Loucy (cell line): ENCODE data around the gene DLD.

ENCODE experiments used
- H2AFZ ChIP-seq: fragments of 200-600 bp; sonication (generic); 2 replicates; pipeline ENCODE4 v1.6.0; 2016; ENCODE audit warnings: antibody characterized with exemption, mild to moderate bottlenecking, low read length, moderate library complexity
- H3F3A ChIP-seq: fragments of 200-600 bp; 2 replicates; pipeline ENCODE4 v1.6.0; 2016; ENCODE audit warnings: antibody characterized with exemption, low read depth, mild to moderate bottlenecking
- H3K27me3 ChIP-seq: fragments of 200-600 bp; sonication (generic); 2 replicates; pipeline ENCODE4 v1.6.1; 2014; ENCODE audit warnings: low read length, mild to moderate bottlenecking; ENCODE audit not compliant: insufficient read depth, poor library complexity, severe bottlenecking
- H3K36me3 ChIP-seq: fragments of 200-600 bp; sonication (generic); 2 replicates; pipeline ENCODE4 v1.6.1; 2016; ENCODE audit warnings: low read length; ENCODE audit not compliant: insufficient read depth
- H3K4me1 ChIP-seq: fragments of 200-600 bp; sonication (generic); 2 replicates; pipeline ENCODE4 v1.5.1; 2014; ENCODE audit warnings: low read length, mild to moderate bottlenecking; ENCODE audit not compliant: insufficient read depth, poor library complexity, severe bottlenecking
- H3K4me2 ChIP-seq: fragments of 200-600 bp; sonication (generic); 2 replicates; pipeline ENCODE4 v1.6.0; 2014; ENCODE audit warnings: antibody characterized with exemption, low read length, low read depth, mild to moderate bottlenecking; ENCODE audit not compliant: poor library complexity, severe bottlenecking
- H3K4me3 ChIP-seq: fragments of 200-600 bp; sonication (generic); 2 replicates; pipeline ENCODE4 v1.5.1; 2014; ENCODE audit warnings: low read length, mild to moderate bottlenecking, mixed read lengths; ENCODE audit not compliant: poor library complexity, severe bottlenecking
- H3K79me2 ChIP-seq: fragments of 200-600 bp; sonication (generic); 2 replicates; pipeline ENCODE4 v1.6.1; 2014; ENCODE audit warnings: low read length; ENCODE audit not compliant: insufficient read depth
- H3K9ac ChIP-seq: fragments of 200-600 bp; sonication (generic); 2 replicates; pipeline ENCODE4 v1.6.0; 2014; ENCODE audit warnings: mild to moderate bottlenecking, low read depth, low read length, moderate library complexity; ENCODE audit not compliant: poor library complexity, severe bottlenecking
- H3K9me2 ChIP-seq: fragments of 200-600 bp; sonication (generic); replicated peaks from 2 replicates; pipeline ENCODE4 v1.6.1; 2016; ENCODE audit warnings: low read depth, low read length, mixed read lengths
- H3K9me3 ChIP-seq: fragments of 200-600 bp; sonication (generic); 2 replicates; pipeline ENCODE4 v1.6.1; 2014; ENCODE audit warnings: mild to moderate bottlenecking, antibody characterized with exemption, low read length, low read depth; ENCODE audit not compliant: insufficient read depth
- H4K20me1 ChIP-seq: fragments of 200-600 bp; sonication (generic); 2 replicates; pipeline ENCODE4 v1.6.0; 2014; ENCODE audit warnings: antibody characterized with exemption, low read length, mild to moderate bottlenecking; ENCODE audit not compliant: insufficient read depth, poor library complexity, severe bottlenecking
- CTCF ChIP-seq: fragments of 200-600 bp; sonication (generic); conservative IDR thresholded peaks from 2 replicates; pipeline ENCODE4 v1.5.1; 2014; ENCODE audit warnings: mild to moderate bottlenecking, antibody characterized with exemption, low read length
- EZH2phosphoT487 ChIP-seq: fragments of 200-600 bp; IDR thresholded peaks from 2 replicates; pipeline ENCODE4 v1.6.1; 2018; ENCODE audit warnings: antibody characterized with exemption, mild to moderate bottlenecking, moderate library complexity, borderline replicate concordance

DLD gene

GRCh38 chr7:107943018-107943417, 52.0 kb downstream of the DLD start:
- Histone ChIP-seq H3K9me2 (no peaks in the 10 kb centered on the region), H3K27me3 (no peaks in the 10 kb centered on the region), H3K4me1 (no peaks in the 10 kb centered on the region), H2AFZ (no peak overlapping the region), H3K4me3 (no peak overlapping the region), H4K20me1 (no peaks in the 10 kb centered on the region), H3K4me2 (no peak overlapping the region), H3K9me3 (no peaks in the 10 kb centered on the region), H3F3A (no peaks in the 10 kb centered on the region), H3K79me2 (no peaks in the 10 kb centered on the region), H3K9ac (no peak overlapping the region), H3K36me3 (no peaks in the 10 kb centered on the region)
- TF ChIP-seq EZH2phosphoT487 = no peak
- no peak for TF ChIP-seq CTCF

DNA sequence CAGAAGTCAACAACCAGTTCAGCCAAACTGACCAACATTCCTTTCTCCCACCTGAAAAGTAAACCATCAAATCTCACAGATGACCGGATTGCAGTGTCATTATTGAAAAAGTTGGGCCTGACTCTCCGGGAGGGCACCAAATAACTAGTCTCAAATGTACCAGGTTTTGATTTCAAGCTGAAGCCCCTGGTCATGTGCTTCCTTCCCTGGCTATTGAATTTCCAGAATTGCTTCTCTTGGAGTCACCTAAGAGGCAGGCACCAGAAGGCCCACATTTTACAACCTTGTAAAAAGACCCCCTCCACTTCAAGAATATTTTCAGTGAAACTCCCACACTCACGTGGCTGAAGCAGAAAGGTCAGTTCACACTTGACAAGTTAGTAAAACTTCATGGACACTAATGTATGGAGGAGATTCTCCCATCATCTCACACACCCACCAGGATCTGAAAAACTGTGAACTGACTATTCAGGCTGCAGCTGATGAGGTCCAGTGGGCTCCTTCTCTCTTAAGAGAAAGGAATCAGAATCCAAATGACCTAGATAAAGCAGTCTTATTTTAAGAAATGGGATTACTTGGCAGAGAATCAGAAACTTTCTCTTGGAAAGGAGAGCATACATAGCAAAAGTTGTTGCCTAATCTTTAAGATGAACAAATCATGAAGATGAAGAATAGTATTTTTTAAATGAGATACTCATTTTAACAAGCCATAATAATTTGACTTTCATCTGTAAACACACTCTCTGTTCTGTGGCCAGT, 53.6 kb downstream of the DLD start:
- Histone ChIP-seq H3K9ac (no peak overlapping the region), H3K79me2 (no peaks in the 10 kb centered on the region), H3K4me3 (no peak overlapping the region), H3F3A (no peaks in the 10 kb centered on the region), H3K27me3 (no peaks in the 10 kb centered on the region), H2AFZ (no peak overlapping the region), H4K20me1 (no peaks in the 10 kb centered on the region), H3K4me1 (no peaks in the 10 kb centered on the region), H3K9me2 (no peaks in the 10 kb centered on the region), H3K4me2 (no peak overlapping the region), H3K36me3 (no peaks in the 10 kb centered on the region), H3K9me3 (no peaks in the 10 kb centered on the region)
- TF ChIP-seq EZH2phosphoT487 (no peak), CTCF (no peak)

DNA sequence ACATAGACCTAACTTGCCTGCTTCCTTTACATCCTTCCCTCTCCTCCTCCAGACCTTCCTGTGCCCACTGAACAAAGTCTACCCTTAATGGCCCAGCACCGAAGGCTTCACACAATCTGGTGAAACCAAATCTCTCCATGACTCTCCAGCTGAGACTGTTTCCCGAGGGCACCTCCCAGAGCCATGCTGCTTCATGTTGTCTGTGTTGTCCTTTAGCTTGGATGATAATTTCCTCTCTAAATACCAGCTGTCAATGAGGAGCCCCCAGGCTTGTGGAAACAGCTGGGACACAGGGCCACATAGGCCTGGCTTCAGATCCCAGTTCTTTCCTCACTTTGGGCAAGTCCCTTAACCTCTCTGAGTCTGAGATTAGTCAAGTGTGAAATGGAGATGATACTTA, 54.3 kb downstream of the DLD start:
- H3K4me1 ChIP-seq = no peaks in the 10 kb centered on the region
- no peaks in the 10 kb centered on the region for H3K27me3 ChIP-seq
- TF ChIP-seq CTCF (no peak), EZH2phosphoT487 (no peak)
- no peak overlapping the region for H3K9ac ChIP-seq
- no peak overlapping the region for H2AFZ ChIP-seq
- H3K9me3 ChIP-seq = no peaks in the 10 kb centered on the region
- no peaks in the 10 kb centered on the region for H3K9me2 ChIP-seq
- H3K4me3 ChIP-seq = no peak overlapping the region
- H3K4me2 ChIP-seq = no peak overlapping the region
- H3F3A ChIP-seq = no peaks in the 10 kb centered on the region
- no peaks in the 10 kb centered on the region for H4K20me1 ChIP-seq
- no peaks in the 10 kb centered on the region for H3K79me2 ChIP-seq
- H3K36me3 ChIP-seq = no peaks in the 10 kb centered on the region
